Measurements from ENCODE around the gene RPL13.

GRCh38 chr16:89596957-89597649 lies 36.6 kb downstream of the RPL13 start:
- no peak for TF ChIP-seq CTCF (IDR thresholded peaks at IDR 0.05)
- no peak for TF ChIP-seq POLR2A (IDR thresholded peaks at IDR 0.05)

Measured in esophagus squamous epithelium (tissue), 4 donors.